AG09309 (cell line): ENCODE data around the gene ABHD17C.

Experiments used
- DNase-seq: peaks from one replicate; pipeline ENCODE4 v3.0.0-alpha.2; 2010; ENCODE audit warnings: low read depth
- H3K4me3 ChIP-seq: 2 replicates; pipeline ENCODE4 v1.5.1; 2011; ENCODE audit warnings: mild to moderate bottlenecking, low read depth, low read length, moderate library complexity; ENCODE audit not compliant: control insufficient read depth
- TF ChIP-seq, protein P1 (sequence below): IDR thresholded peaks from 2 replicates; pipeline ENCODE4 v1.5.1; 2011; ENCODE audit warnings: mild to moderate bottlenecking, low read depth, low read length, inconsistent platforms; ENCODE audit not compliant: insufficient read depth, control insufficient read depth; ENCODE audit errors: missing control alignments

Gene ABHD17C

DNA sequence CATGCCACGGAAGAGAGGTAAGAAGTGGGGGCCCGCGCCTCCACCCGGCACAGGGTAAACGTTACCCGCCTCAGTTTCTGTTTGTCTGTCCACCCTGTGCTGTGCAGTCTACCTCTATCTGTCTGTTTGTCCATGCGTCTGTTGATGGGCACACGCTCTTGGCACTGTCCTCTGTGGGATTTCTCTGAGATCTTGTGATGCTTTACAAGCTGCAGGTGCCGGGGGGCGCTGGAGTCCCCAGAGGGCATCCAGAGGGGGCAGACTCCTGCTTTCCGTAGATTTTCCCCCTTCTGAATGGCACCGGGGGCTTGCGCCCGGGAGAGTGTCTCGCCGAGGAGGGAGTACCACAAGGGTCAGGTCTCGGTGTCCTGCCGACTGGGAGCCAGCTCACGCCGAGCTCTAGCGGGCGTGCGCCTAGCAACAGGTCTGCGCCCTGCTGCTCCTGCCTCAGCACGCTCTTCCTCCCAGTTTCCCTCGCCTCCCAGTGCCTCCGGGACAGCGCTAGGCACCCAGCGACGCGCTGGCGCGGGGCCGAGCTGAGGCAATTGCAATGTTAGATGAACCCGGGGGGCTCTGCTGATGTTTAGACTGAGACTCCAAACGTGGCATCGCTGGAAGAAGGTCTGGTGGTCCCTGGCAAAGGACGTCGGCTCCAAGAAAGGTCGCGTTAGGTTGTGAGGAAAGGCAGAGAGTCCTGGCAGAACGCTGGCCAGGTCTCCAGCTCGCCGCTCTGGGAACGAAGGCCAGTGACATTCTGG is 84.7 kb downstream of the ABHD17C start:
- peak overlapping the region; percentile 79 for H3K4me3 ChIP-seq
- no peak for DNase-seq
- TF ChIP-seq, protein P1, sequence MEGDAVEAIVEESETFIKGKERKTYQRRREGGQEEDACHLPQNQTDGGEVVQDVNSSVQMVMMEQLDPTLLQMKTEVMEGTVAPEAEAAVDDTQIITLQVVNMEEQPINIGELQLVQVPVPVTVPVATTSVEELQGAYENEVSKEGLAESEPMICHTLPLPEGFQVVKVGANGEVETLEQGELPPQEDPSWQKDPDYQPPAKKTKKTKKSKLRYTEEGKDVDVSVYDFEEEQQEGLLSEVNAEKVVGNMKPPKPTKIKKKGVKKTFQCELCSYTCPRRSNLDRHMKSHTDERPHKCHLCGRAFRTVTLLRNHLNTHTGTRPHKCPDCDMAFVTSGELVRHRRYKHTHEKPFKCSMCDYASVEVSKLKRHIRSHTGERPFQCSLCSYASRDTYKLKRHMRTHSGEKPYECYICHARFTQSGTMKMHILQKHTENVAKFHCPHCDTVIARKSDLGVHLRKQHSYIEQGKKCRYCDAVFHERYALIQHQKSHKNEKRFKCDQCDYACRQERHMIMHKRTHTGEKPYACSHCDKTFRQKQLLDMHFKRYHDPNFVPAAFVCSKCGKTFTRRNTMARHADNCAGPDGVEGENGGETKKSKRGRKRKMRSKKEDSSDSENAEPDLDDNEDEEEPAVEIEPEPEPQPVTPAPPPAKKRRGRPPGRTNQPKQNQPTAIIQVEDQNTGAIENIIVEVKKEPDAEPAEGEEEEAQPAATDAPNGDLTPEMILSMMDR: no peak

GRCh38 chr15:80780416-80781221 is 85.5 kb downstream of the ABHD17C start:
- H3K4me3 ChIP-seq: peak overlapping the region; percentile 79
- no peak for DNase-seq
- TF ChIP-seq, protein P1: no peak

DNA sequence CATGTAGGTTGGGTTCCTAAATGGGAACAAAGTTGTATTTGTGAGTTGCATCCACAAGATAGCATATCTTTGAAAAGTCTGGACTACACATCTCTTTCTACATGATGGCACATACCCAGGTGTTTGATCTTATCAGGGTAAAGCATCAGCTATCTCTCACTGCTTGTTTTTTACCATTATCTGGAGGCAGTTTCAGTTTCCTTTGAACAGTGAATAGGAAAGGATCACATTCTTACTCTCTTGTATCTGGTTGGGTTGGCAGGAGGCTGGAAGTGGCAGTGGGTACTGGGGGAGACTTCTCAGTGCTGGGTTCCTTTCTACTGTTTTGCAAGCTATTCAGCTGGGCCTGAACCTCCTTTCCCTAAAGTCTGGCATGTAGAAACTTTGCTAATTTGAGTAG is 88.2 kb downstream of the ABHD17C start:
- TF ChIP-seq, protein P1: no peak
- peak overlapping the region; percentile 79 for H3K4me3 ChIP-seq

GRCh38 chr15:80785335-80785734 is 90.2 kb downstream of the ABHD17C start:
- TF ChIP-seq, protein P1: no peak
- H3K4me3 ChIP-seq: no peak overlapping the region; the same call in 1 of the 2 replicates
- no peak for DNase-seq

More for the DNA sequence above, 88.2 kb downstream of the ABHD17C start:
- DNase-seq: no peak

DNA sequence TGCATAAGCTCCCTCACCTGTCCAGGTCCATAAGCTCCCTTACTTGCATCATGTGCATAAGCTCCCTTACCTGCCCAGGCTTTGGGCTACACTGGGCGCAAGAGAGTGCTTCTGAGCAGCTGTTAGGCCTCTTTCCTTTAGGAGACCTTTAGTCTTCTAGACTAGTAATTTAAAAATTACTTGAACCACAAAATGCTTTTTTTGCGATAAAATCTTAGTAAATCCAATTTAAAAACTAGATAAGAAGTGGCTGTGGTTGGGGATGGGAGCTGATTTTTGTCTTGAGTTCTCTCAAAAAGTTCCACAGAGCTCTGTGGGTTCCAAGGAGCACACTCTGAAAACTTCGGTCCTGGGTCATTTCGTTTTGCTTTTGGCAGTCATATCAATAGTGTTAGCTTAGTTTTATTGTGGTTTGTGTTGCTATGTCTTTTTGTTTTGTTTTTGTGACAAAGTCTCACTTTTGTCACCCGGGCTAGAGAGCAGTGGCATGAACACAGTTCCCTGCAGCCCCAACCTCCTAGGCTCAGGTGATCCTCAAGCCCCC is 90.8 kb downstream of the ABHD17C start:
- TF ChIP-seq, protein P1: no peak
- DNase-seq: no peak
- no peak overlapping the region for H3K4me3 ChIP-seq

GRCh38 chr15:80787316-80787715 is 92.2 kb downstream of the ABHD17C start:
- no peak for DNase-seq

More at GRCh38 chr15:80787316-80787715, 92.2 kb downstream of the ABHD17C start:
- no peak overlapping the region for H3K4me3 ChIP-seq
- TF ChIP-seq, protein P1: peak; percentile 29
